Measurements from ENCODE around the gene EFNA5.

DNA sequence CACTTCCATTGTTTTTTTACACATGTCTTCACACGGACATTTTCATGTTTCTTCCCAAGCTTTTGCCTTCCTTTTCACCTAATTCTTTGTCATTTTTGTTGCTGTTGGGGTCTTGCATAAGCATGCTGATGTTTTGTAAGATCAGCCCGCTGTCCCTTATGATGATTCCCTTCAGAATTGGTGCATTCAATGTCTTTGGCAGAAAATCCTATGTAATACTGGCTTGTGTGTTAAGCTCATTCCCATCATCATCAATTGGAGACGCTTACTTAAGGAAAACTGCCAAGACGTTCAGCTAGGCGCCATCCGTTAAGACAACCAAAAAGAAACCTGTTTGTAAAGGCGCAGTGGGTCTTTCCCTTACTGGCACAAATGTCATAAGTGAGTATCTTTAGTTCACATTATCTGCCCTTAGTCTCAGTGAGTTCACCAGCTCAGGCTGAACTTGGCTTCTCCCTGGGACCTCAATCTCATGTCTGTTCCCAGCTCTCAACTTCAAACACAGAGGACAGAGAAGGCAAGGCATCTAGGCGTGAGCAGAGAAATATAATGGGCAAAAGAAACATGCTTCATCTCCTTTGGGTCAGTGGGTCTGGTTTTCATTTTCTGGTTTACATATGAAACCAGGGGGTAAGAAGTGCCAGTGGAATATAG is 97.9 kb downstream of the EFNA5 start:
- TF ChIP-seq GATA2 (IDR thresholded peaks at IDR 0.05; ENCODE audit: low read depth, low read length): no peak
- TF ChIP-seq GATA3 (IDR thresholded peaks at IDR 0.05; ENCODE audit: low read depth, low read length): no peak

All from SH-SY5Y (cell line).